Body of pancreas (tissue), 4 donors: ENCODE measurements around the gene MARS1.

Experiments
- POLR2A ChIP-seq, 3 donors: fragments of 450-650 bp; IDR thresholded peaks; one replicate each; pipeline ENCODE4 v1.6.1; 2016; ENCODE audit warnings: antibody characterized with exemption in 3 of 3, mild to moderate bottlenecking in 2 of 3
- TF ChIP-seq, protein P1 (sequence below), 7 experiments: fragments of 450-650 bp in 4 of 7; fragments of 200-600 bp in 3 of 7; sonication (generic) in 3 of 7; IDR thresholded peaks; one replicate each; pipeline ENCODE4 v1.5.1; 2016 to 2019; ENCODE audit warnings: antibody characterized with exemption in 7 of 7

DNA sequence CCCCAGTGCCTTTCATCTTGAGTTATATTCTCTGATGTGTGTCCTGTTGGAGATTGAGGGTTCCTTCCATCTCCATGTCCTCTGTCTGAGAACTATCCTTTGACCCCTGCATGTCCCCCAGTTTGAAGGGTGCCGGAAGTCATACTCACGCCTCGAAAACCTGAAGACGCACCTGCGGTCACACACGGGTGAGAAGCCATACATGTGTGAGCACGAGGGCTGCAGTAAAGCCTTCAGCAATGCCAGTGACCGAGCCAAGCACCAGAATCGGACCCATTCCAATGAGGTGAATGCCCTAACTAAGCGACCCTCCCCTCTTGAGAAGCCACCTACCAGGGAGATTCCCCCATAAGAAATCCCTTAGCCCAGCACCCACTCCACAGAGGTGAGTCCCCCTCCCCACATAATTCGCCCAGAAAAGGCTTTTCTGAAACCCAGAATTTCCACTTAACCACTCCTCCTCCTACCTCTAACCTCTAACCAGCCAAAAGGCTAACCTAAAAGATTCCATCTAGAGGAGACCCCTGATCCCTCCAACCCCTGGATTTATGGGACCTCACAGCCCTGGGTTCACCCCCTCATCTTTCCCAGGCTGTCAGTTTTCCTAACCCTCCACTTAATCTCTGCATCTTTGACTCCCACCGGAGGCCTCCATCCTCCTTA lies 20.5 kb upstream of the MARS1 start:
- TF ChIP-seq, protein P1, sequence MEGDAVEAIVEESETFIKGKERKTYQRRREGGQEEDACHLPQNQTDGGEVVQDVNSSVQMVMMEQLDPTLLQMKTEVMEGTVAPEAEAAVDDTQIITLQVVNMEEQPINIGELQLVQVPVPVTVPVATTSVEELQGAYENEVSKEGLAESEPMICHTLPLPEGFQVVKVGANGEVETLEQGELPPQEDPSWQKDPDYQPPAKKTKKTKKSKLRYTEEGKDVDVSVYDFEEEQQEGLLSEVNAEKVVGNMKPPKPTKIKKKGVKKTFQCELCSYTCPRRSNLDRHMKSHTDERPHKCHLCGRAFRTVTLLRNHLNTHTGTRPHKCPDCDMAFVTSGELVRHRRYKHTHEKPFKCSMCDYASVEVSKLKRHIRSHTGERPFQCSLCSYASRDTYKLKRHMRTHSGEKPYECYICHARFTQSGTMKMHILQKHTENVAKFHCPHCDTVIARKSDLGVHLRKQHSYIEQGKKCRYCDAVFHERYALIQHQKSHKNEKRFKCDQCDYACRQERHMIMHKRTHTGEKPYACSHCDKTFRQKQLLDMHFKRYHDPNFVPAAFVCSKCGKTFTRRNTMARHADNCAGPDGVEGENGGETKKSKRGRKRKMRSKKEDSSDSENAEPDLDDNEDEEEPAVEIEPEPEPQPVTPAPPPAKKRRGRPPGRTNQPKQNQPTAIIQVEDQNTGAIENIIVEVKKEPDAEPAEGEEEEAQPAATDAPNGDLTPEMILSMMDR (IDR thresholded peaks at IDR 0.05), result no peak
- TF ChIP-seq POLR2A (IDR thresholded peaks at IDR 0.05), result no peak
